ENCODE measurements around the gene TNNC1.

TNNC1 gene

GRCh38 chr3:52441772-52442332, 12.0 kb downstream of the TNNC1 start:
- no peak for DNase-seq

- DNase-seq, result no peak
Measured at GRCh38 chr3:52441091-52441771, 12.6 kb downstream of the TNNC1 start.

DNA sequence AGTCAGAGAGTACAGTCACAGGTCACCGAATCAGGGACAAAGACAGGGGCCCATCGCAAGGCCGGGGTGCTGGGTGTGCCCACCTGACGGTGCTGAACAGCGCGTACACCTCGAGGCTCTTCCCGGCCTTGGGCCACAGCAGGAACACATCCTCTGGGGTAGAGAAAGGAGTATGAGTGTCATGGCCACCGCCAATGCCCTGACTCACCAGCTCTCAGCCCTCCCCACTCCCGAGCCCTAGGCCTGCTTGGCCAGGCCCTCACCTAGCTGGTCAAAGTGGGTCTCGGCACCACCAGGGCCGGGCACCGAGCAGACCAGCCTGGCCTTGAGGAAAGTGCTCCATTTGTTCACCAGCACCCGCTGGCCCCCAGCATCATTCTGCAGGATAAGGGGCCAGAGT, 13.2 kb downstream of the TNNC1 start:
- DNase-seq, result no peak

DNA sequence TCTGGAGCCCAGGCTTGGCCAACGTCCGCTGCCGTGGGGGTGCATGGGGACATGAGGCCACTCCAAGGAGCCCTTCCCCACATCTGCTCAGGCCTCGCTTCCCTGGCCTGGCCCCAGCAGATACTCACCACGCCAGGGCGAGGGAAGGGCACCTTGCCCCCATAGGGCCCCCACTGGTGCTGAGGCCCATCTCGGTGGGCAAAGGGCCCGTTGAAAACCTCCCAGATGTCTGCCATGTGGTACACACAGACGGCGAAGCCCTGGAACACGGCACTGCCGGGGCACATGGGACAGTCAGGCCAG, 13.6 kb downstream of the TNNC1 start:
- DNase-seq, result no peak

DNA sequence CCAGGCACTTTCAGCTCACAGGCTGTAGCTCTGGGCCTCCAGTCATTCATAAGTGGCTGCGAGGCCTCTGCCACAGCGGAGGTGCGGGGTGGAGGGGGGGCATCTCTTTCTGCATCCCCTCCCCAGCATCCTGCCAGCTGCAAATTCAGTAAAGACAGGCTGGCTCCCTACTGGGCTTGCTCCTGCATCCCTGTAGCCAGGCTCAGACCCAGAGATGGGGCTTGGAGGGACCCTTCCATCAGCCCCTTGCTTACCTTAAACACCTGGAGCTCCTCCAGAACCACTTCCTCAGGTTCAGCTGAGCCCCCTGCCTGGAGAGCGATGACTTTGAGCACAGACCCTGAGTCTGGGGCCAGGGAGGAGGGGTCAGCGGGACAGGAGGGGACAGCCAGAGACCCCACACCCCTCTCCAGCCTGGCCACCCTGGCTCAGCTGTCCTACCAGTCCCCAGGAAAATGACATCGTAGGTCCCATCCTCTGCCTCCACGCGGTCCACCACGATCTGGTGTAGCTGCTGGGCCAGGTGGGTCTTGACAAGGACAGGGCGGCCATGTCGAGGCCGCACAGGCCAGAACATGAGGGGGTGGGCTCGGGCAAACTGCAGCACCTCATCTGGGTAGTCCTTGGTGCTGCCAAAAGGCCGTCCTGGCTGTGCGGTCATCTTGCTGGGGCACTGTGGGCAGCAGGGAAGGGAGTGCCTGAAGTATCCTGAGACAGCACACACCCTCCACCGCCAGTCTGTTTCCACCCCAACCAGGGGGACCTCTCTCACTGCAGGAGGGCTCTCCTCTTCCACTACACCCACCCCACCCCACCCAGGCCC, 14.2 kb downstream of the TNNC1 start:
- no peak for DNase-seq

DNA sequence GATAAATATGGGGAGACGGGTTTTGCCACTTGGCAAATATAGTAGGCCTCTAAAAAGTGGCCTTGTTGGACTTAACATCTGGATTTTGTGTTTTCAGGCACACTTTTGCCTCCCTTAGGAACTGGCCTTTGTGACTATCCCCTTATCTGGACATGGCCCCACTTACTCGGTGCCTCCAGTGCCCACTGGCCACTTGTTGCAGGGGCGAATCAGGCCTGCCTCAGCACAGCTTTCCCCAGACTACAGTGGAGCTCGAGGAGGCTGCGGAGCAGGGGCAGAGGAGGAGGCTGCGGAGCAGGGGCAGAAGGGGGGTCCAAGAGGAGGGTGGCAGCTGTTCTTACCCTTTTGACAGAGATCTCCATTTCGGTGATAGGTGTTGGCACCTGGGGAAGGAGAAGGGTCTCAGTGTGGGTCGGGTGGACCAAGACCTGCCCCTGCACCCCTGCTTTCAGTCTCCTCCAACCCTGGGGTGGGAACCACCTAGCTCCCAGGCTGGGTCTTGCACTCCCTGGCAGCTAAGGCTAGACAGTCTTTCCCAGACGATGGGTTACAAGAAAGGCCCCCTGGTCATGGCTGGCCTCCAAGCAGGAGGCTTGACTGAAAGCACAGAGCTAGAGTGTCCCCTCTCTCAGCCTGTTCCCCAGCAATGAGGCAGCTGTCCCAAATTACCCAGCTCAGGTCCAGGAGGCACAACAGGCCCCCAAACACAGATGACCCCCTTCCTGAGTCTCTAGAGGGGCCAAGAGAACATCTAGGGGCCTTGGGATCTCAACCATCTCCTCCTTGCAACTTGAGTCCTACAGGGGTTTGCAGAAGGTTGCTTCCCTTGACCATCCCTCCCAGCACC, 15.0 kb downstream of the TNNC1 start:
- DNase-seq, result no peak

DNA sequence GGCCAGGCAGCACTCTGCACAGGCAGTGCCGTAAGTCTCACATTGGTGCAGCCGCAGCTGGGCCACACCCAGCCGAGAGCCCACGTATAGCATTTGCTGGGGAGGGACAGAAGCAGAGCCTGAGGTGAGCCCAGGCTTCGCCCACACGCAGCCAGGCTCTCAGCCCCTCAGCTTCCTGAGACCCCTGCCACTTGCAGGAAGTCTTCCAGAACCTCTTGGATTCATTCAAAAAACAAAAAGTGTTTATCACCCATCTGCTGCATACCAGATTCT, 15.8 kb downstream of the TNNC1 start:
- DNase-seq, result no peak

GRCh38 chr3:52437326-52438103, 16.3 kb downstream of the TNNC1 start:
- no peak for DNase-seq

DNA sequence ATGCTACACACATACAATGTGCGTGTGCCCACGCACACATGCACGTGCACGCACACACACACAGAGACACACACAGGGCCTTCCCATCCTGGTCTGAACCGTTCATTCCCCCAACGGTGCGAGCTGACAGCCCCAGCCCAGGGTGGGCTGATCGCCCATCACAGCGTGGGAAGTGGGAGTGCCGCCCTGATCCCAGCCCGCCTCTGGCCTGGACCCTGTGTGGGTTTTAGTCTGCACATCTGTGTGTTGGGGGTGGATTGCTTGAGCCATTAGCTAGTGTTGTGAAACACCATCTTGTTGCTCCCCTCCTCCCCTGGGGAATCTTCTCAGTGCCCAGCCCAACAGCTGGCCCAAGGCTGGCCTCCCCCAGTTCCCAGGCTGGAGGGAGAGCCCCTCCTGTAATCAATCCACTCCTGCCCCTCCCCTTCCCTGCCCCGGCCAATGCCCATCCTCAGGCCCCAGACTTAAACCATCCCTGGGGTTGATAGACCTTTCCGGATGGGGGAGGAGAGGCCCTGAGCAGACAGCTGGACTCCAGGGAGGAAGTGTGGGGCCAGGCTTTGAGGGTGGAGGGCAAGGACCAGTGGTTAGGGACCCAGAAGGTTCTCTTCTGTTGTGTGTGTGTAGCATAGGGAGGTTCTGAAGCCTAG, 17.2 kb downstream of the TNNC1 start:
- peak; percentile 30 to 48 (median 35) for DNase-seq

- DNase-seq, result no peak
Measured at GRCh38 chr3:52435246-52436101, 18.4 kb downstream of the TNNC1 start.

DNA sequence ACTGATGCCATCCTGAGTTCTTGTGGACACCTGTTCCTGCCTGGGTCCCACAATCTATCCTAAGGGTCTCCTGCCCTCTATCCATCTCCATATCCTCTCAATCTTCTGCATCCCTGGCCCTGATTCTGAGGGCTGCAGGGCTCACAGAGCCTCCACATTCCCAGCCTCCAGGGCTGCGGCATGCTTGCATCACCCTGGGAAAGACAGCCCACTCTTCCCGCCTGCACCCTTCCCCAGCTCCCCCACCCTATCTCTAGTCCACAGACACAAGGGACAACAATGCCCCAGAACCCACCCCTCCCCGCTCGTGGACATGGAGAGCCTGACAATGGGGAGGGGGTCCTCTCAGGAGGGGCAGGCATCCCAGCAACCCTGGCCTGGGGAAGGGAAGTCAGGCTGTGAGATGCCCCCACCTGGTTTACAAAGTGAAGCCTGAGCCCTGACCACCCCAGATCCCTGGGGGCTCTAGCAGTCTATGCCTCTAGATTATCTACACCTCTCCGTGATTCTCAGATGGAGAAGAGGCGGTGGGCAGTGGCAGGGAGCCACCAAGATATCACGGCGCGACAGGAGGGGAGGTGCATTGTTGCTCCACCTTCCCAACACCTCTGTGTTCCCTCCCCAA, 19.2 kb downstream of the TNNC1 start:
- no peak for DNase-seq

GRCh38 chr3:52433996-52434479, 19.8 kb downstream of the TNNC1 start:
- DNase-seq, result no peak

DNA sequence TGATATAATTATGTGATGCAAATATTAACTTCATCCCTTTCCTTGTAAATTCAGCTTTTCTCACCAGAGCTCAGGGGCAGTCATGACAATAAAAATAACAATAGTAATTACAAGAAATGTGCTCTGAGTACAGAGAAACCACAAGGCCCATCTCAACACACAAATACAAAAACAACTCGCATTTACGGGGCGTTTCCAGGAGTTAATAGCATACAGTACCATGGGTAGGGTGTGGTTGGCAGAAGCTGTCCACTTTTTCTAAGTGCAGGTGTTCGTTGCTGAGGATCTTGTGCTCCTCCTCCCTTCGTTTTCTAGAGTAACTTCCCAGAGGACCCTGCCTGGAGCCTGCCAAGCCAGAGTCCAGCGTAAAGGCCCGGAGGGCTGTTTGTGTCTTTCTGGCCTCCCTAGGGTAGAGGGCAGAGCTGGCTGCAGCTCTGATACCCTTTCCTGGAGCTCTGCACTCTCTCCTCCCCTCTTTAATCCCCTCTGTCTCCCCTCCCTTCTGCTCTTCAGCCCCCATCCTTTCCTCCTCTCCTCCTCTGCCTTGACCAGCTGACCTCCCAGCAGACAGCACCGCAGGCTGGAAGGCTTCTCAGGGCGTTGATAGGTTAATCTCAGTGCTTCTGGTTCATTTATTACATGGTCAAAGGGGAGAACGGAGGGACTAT, 20.4 kb downstream of the TNNC1 start:
- no peak for DNase-seq

GRCh38 chr3:52432691-52433141, 21.1 kb downstream of the TNNC1 start:
- DNase-seq, result peak; percentile 65 to 78 (median 73)

DNA sequence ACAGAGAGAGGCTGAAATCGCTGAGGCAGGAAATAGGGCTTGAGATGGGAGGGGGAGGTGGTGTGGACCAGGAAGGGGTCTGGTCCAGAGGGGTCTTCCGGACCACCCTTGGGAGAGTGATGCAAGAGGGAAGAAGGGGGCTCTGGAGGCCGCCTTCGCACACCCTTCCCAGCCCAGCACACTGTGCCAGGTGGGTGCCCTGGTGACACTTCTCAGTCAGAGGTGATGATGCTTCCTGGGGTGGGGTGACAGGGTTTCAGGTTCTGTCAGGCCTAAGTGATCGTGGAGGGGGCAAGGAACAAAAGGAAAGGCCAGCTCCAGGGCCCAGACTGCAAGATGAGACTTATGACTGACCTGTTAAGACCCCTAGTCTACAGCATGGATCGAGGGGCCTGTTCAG, 21.6 kb downstream of the TNNC1 start:
- no peak for DNase-seq

DNA sequence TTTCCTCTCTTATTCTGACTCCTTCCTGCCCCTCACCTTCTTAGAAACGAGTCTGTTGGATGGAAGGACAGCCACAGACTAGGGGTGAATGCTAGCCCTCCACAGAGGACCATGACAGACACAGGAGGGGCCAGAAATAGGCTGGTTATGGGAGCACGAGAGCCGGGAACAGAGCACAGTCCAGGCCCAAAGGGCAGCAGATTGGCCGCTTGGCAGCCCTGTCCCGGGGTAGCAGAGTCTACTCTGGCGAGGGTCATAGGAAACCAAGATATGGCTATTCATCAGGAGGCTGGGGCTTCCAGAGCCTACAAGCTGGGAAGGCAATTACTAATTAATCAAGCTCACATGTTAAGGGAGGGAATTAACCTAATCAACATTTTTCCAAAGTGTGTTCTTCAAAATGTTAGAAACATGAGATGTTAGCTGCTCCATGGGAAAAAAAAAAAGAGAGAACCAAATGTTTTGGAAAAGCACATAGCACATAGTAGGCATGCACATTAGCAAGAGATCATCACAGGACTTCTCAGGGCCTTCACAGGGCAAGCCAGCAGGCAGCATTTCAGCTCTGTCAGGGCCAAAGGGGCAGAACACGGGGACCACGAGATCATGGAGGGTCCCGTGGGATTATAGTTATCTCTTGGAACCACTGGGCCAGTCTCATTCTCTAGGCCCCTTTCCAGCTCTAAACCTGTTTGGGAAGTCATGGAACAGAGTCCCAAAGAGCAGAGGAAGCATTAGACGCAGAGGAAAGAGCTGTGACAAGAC, 22.2 kb downstream of the TNNC1 start:
- no peak for DNase-seq

DNA sequence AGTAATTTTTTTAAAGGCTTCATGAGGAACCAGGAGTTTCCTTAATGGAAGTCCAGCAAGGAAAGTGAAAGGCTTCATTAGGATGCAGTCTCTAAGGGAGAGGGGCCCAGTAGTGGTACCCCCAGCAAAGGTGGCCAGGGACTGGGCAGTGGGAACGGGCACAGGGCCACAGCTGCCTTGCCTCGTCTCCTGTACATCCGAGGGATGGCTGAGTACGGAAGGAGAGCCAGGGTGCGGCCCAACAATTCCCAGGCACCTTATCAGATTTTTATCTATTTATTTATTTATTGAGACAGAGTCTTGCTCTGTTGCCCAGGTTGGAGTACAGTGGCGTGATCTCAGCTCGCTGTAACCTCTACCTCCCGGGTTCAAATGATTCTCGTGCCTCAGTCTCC, 23.4 kb downstream of the TNNC1 start:
- DNase-seq, result no peak

DNA sequence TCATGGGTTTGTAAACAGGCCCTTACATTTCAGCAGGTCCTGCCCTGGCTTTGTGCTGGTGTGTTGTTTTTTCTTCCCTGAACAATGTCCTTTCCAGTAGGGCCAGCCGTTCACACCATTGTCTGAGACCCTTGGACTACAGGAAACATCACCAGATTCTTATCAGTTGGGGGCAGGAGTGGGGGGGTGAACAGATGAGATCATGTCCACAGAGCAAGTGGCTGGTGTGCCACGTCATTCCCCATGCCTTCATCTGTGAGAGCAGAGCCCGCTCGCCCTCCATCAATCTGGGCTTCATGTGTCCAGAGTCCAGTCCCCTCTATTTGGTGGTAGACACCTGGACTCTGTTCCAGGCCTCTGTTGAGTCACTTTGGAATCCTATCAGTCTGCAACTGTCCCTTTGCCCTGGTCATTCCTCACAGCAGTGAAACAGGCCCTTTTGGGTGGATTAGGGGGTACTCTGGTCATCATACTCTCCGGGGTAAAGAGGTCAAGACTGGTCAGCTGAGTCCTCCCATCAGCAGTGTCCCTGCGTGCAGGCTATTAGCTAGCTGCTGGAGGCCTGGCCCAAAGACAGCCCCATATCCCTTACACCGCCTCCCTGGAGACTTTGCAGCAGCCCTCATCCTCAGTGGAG, 23.9 kb downstream of the TNNC1 start:
- no peak for DNase-seq

DNA sequence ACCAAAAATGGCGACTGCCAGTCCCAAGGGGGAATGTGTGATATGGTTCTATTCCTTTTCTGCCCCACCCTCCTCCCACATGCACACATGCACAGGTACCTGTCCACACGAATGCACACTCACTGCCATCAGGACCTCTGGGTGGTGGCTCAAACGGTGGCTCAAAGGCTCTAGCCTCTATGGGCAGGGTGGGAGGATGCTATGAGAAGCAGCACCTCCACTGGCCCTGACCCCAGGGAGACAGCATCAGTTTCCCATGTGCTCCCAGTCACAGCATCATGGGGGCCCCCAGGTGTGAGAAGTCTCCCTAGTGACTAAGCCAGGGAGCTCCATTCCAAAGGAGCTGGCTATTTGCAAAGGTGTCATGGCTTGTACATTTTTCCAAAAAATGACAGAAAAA, 24.8 kb downstream of the TNNC1 start:
- no peak for DNase-seq

All from suppressor macrophage treated with lipopolysaccharide for 1 hour (primary cell).